ENCODE results near the gene HMGN4.

HMGN4 gene

DNA sequence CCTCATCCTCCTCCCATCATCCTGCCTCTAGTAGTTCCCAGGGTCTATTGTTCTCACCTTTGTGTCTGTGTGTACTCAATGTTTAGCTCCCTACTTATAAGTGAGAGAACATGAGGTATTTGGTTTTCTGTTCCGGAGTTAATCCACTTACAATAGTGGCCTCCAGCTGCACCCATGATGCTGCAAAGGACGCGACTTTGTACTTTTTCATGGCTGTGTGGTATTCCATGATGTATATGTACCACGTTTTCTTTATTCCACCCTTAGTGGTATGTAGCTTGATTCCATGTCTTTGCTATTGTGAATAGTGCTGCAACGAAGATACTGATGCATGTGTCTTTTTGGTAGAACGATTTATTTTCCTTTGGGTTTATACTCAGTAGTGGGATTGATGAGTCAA is 40.1 kb downstream of the HMGN4 start:
- DNase-seq (ENCODE audit: low spot score): no peak

DNA sequence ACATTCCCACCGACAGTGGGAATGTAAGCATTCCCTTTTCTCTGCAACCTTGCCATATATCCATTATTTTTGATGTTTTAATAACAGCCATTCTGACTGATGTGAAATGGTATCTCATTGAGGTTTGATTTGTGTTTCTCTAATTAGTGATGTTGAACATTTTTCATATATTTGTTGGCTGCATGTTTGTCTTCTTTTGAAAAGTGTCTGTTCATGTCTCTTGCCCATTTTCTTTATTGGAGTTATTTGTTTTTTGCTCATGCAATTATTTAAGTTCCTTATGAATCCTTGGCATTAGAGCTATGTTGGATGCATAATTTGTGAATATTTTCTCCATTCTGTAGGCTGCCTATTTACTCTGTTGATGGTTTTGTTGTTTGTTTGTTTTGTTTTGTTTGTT is 40.6 kb downstream of the HMGN4 start:
- no peak for DNase-seq (ENCODE audit: low spot score)

DNA sequence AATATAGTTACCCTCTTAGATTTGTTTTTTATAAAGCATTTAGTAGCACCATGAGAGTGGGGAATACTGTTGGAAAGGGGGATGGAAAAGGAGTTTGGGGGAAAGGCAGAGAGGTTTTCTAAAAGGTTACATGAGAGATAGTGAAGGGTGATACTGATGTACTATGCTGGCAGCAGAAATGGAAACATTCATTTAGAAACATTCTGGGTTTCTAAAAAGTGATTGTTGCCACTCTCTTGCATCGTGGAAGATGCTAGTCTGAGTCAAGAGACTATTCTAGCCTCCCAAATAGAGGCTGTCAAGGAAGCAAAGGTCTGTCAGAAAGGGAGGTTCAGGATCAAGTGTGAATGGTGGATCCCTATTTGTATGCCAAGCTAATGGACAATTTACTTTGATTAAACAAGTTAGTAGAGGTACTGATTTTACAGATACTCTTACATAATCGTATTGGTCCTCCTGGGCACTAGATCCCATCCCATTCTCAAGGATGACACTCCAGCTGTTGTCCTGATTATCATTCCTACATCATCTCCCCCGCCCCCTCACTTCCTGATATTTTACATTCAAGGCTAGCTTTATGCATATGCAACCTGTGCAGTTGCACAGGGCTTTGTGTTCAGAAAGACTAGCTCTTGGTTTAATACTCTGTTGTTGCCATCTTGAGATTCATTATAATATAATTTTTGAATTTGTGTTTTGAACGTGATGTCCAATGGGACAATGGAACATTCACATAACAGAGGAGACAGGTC is 43.2 kb downstream of the HMGN4 start:
- DNase-seq (ENCODE audit: low spot score): no peak

DNA sequence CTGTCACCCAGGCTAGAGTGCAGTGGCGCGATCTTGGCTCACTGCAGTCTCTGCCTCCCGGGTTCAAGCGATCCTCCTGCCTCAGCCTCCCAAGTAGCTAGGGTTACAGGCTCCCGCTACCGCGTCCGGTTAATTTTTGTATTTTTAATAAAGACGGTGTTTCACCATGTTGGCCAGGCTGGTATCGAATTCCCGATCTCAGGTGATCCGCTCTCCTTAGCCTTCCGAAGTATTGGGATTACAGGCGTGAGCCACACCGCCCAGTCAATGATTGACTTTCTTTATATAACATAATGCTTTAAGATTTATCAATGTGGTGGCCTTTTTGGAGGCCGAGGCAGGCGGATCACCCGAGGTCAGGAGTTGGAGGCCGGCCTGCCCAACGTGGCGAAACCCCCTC is 50.8 kb downstream of the HMGN4 start:
- DNase-seq (ENCODE audit: low spot score): no peak

DNA sequence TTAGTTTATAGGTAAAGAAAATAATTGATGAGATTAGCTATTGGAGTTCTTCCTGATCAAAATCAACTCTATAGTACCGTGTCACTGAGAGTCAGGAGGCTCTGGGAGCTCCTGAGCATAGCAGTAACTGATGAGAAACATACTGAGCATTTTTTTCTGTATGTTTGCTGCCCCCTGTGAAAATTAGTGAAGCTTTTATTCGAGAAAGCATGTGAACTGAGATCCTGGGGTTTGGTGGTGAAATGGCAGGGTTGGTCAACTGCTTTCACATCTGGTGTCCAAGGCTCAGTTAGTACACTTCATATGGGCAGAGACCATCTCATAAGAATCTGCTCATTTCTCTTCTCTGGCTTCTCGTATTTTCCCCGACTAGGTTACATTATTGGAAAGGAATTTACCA is 54.5 kb downstream of the HMGN4 start:
- peak; percentile 40 for DNase-seq (ENCODE audit: low spot score)

DNA sequence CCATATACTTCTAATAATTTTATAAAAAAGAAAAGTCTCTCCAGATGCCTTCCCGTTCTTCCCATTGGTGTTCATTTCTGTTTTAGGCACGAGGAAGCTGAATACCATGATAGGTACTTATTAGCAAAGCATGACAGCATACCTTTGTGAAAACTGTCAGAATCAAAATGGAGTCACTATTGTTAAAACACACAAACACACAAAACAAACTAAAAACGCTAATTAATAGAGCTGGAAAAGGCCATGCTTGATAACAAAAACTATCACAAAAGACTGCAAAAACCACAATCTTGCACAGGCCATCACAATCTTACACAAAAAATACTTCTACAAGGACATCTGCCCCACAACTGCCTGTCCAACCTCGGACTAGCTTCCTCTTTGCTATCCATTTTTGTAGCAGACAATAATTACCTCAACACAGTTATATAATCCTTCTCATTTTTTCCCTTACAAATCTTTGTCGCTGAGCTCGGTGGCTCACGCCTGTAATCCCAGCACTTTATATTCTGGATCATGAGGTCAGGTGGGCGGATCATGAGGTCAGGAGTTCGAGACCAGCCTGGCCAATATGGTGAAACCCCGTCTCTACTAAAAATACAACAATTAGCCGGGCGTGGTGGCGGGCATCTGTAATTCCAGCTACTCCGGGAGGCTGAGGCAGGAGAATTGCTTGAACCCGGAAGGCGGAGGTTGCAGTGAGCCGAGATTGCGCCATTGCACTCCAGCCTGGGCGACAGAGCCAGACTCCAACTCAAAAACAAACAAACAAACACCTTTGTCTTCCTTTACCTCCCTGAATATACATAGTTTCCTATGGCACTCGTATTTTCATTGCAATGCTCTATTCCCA is 55.3 kb downstream of the HMGN4 start:
- no peak for DNase-seq (ENCODE audit: low spot score)

DNA sequence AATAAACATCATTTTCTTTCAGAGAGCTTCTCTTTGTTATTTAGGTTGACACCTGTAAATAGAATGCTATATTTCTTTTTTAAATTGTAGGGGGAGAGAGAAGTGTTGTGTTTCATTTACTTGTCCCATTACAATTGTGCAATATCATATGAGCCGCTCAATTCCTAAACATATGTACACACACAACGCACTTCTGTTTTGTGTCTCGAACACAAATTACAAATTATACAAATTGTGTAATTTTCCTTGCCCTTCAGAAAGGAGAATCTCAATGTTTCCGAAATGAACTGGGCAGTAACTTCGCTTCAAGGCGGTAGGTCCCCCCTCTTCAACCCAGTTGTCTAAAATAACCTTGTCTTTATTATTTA is 55.9 kb downstream of the HMGN4 start:
- DNase-seq (ENCODE audit: low spot score): no peak

DNA sequence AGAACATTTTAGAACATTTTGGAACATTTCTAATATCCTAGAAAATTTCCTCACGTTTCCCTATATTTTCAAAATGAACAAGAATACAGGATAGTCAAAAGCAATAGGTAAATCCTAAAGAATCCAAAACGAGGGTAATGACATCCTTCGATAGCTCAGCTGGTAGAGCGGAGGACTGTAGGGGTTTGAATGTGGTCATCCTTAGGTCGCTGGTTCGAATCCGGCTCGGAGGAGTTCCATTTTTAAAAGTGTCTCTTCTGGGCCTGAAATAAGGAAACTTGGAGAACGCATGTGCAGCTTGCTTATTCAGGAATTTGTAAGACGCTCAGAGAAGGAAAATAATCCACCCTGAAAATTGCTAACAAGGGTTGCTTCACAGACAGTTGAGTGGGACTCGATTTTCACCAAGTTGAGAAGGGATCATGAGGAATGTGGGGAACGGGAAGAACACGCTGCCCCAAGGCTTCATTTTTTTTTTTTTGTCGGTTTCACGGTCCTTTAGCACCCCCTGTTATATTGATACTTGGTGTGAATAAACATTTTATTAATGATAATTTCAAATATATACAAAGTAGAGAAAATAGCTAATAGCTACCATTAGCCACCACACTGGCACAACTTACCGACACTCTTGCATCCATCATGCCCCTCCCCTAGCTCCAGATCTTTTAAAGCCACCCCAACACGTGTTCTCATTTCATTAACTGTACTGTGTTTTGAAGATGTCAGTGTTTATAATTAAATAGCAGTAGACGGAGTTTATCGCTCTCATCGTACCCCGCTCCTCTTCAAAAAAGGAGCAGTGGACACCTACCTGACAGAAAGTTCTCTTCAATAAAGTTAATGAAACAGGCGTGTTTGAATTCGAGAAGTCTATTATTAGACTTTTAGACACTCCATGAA is 56.8 kb downstream of the HMGN4 start:
- no peak for DNase-seq (ENCODE audit: low spot score)

DNA sequence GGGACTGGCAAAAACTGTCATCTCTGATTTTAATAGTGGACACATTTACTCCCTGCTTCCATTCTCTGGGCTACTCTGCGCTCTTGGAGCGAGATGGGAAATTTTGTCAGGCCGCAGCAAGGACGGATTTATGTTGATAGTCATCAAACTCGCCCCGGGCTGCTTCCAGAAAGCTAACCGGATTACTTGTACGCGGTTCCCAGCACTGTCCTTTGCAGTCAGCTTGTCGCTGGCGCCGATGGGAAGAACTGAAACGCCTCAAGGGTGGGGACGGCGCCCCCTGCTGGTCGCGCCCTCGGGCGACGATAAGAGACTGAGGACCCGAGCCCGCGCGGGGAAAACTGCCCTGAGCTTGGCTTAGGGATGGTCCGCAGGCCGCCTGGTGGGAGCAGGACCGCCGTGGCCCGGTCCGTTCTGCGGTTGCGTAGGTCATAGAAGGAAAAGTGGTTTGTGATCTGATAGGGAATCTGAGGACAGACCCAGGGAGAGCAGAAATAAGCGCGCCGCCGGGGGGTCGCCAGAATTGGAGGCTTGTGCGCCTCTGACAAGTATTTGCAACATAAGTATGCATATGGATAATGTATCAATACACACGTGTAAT is 57.6 kb downstream of the HMGN4 start:
- peak; percentile 86 for DNase-seq (ENCODE audit: low spot score)
